Endodermal cell (in vitro differentiated cells): ENCODE data around the gene PCDHGA2. TPM values are rescaled to one million over a fixed set of nuclear protein-coding genes. Genes with fewer than 3 reads are reported as not detected.

Experiments
- DNase-seq: peaks from one replicate; pipeline ENCODE4 v3.0.0-alpha.2; 2017
- H3K27ac ChIP-seq: 2 replicates; pipeline ENCODE4 v1.5.1; 2013; ENCODE audit warnings: mild to moderate bottlenecking, low read depth, low read length, moderate library complexity
- H3K27me3 ChIP-seq: 2 replicates; pipeline ENCODE4 v1.6.1; 2013; ENCODE audit warnings: mild to moderate bottlenecking, low read length, moderate library complexity; ENCODE audit not compliant: insufficient read depth, control insufficient read depth, poor library complexity, severe bottlenecking
- H3K36me3 ChIP-seq: 2 replicates; pipeline ENCODE4 v1.7.0; 2013; ENCODE audit warnings: mild to moderate bottlenecking, low read length, moderate library complexity; ENCODE audit not compliant: control insufficient read depth, insufficient read depth
- H3K4me1 ChIP-seq: one replicate; pipeline ENCODE4 v1.7.0; 2013; ENCODE audit warnings: low read length; ENCODE audit not compliant: control insufficient read depth, insufficient read depth
- H3K4me3 ChIP-seq: 2 replicates; pipeline ENCODE4 v1.5.1; 2013; ENCODE audit warnings: mild to moderate bottlenecking, low read length, moderate library complexity
- H3K9ac ChIP-seq: 2 replicates; pipeline ENCODE4 v1.6.1; 2013; ENCODE audit warnings: mild to moderate bottlenecking, low read length, moderate library complexity; ENCODE audit not compliant: poor library complexity, severe bottlenecking; ENCODE audit errors: extremely low read depth
- H3K9me3 ChIP-seq: 2 replicates; pipeline ENCODE4 v1.6.1; 2013; ENCODE audit warnings: mild to moderate bottlenecking, low read length, moderate library complexity; ENCODE audit not compliant: control insufficient read depth
- H3K27ac Mint-ChIP-seq: 2 replicates; pipeline ENCODE4 v1.8.0; 2020; ENCODE audit warnings: mixed read lengths
- H3K27me3 Mint-ChIP-seq: 2 replicates; pipeline ENCODE4 v1.8.0; 2021; ENCODE audit warnings: mild to moderate bottlenecking, mixed read lengths; ENCODE audit not compliant: insufficient read depth
- H3K36me3 Mint-ChIP-seq: 2 replicates; pipeline ENCODE4 v1.8.0; 2020; ENCODE audit warnings: low read depth, mixed read lengths
- H3K4me1 Mint-ChIP-seq: 2 replicates; pipeline ENCODE4 v1.8.0; 2020; ENCODE audit warnings: mixed read lengths
- H3K4me3 Mint-ChIP-seq: 2 replicates; pipeline ENCODE4 v1.8.0; 2020; ENCODE audit warnings: mild to moderate bottlenecking, moderate library complexity, mixed read lengths
- H3K9me3 Mint-ChIP-seq: 2 replicates; pipeline ENCODE4 v1.8.0; 2020; ENCODE audit warnings: mild to moderate bottlenecking, mixed read lengths
- CTCF ChIP-seq: fragments of 200-600 bp; sonication (generic); conservative IDR thresholded peaks from 2 replicates; pipeline ENCODE4 v1.5.0; 2021; ENCODE audit warnings: antibody characterized with exemption, mild to moderate bottlenecking
- WGBS, 2 experiments: methylation state at CpG; one replicate each; pipeline versions ENCODE4 v1.1.5 to v1.1.7; 2013; ENCODE audit warnings: missing lambda C conversion rate in 2 of 2, mixed read lengths in 1 of 2; ENCODE audit not compliant: insufficient coverage in 1 of 2, insufficient read length in 1 of 2; 5-methylcytosine and 5-hydroxymethylcytosine counted together
- total RNA-seq, 2 donors: library from RNA; stranded (reverse); fragmentation: NEBNext Ultra II Directional in 1 of 2; extraction: Animal tissue kit (Norgen Biotek cat#: 25700) in 1 of 2; gene quantifications; 2 replicates in 1 of 2; 3 replicates in 1 of 2; pipeline ENCODE4 v1.2.1, GENCODE V29; 2021

Gene PCDHGA2
- total RNA-seq, 2 donors from 2014 or later: 0.09 to 2.0 TPM

GRCh38 chr5:141389153-141390042, 50.8 kb downstream of the PCDHGA2 start:
- Mint-ChIP-seq H3K4me3 (no peak overlapping the region), H3K27me3 (peaks cover 11% of the 10 kb centered on the region), H3K9me3 (peaks cover 76% of the 10 kb centered on the region), H3K4me1 (no peaks in the 10 kb centered on the region), H3K27ac (no peak overlapping the region), H3K36me3 (peaks cover 53% of the 10 kb centered on the region)
- WGBS, 2 experiments: 94 to 96% methylated on average over 74 to 77 of the region's 77 CpGs
- TF ChIP-seq CTCF: no peak
- H3K36me3 ChIP-seq: no peaks in the 10 kb centered on the region
- H3K27me3 ChIP-seq: no peaks in the 10 kb centered on the region
- H3K9ac ChIP-seq: no peak overlapping the region
- H3K9me3 ChIP-seq: peaks cover 64% of the 10 kb centered on the region
- H3K4me3 ChIP-seq: no peak overlapping the region
- no peak overlapping the region for H3K27ac ChIP-seq
- DNase-seq: no peak
- no peaks in the 10 kb centered on the region for H3K4me1 ChIP-seq

- Mint-ChIP-seq H3K27me3 (peaks cover 11% of the 10 kb centered on the region), H3K9me3 (peaks cover 89% of the 10 kb centered on the region), H3K36me3 (peaks cover 65% of the 10 kb centered on the region), H3K4me3 (no peak within 1 kb of the TSS), H3K27ac (no peak within 1 kb of the TSS), H3K4me1 (no peaks in the 10 kb centered on the region)
- no peak within 1 kb of the TSS for H3K9ac ChIP-seq
- H3K4me3 ChIP-seq: peak within 1 kb of the TSS; percentile 20
- H3K27ac ChIP-seq: no peak within 1 kb of the TSS
- H3K27me3 ChIP-seq: no peaks in the 10 kb centered on the region
- DNase-seq: no peak
- 95 to 98% methylated on average over 28 to 38 of the region's 38 CpGs for WGBS, 2 experiments
- H3K4me1 ChIP-seq: no peaks in the 10 kb centered on the region
- H3K9me3 ChIP-seq: peaks cover 68% of the 10 kb centered on the region
- H3K36me3 ChIP-seq: no peaks in the 10 kb centered on the region
- no peak for TF ChIP-seq CTCF
Measured at GRCh38 chr5:141392429-141393198, 54.1 kb downstream of the PCDHGA2 start, which contains the start of gene PCDHGA8. PCDHGA8 (plus strand) TSS chr5:141392633; CDS start chr5:141392814, 181 bp downstream.

Other genes with a start within 250 kb of the PCDHGA2 start
- gene PCDHB2, start 244.1 kb upstream of the PCDHGA2 start, total RNA-seq: 10 to 100 TPM; 28.4 to 32.1 TPM
- gene PCDHB3, start 238.3 kb upstream of the PCDHGA2 start, total RNA-seq: 10 to 100 TPM in 1 of 2 donors, 1 to 10 TPM in 1; 4.3 to 17.7 TPM
- gene PCDHB4, start 216.9 kb upstream of the PCDHGA2 start, total RNA-seq: 1 to 10 TPM; 1.7 to 3.3 TPM
- 10 to 100 TPM in 1 of 2 donors, 1 to 10 TPM in 1; 2.4 to 43.5 TPM for gene PCDHB5, start 203.6 kb upstream of the PCDHGA2 start, total RNA-seq
- gene PCDHB6, start 188.7 kb upstream of the PCDHGA2 start, total RNA-seq: 1 to 10 TPM in 1 of 2 donors, under 1 TPM in 1; 0.66 to 2.0 TPM
- under 1 TPM; 0.42 to 0.75 TPM for gene PCDHB7, start 166.1 kb upstream of the PCDHGA2 start, total RNA-seq
- gene PCDHB8, start 161.0 kb upstream of the PCDHGA2 start, total RNA-seq: 1 to 10 TPM in 1 of 2 donors, under 1 TPM in 1; 0.71 to 3.6 TPM
- gene PCDHB16, start 156.4 kb upstream of the PCDHGA2 start, total RNA-seq: 10 to 100 TPM in 1 of 2 donors, 1 to 10 TPM in 1; 9.7 to 14.8 TPM
- gene PCDHB9, start 151.6 kb upstream of the PCDHGA2 start, total RNA-seq: 1 to 10 TPM; 3.2 to 5.1 TPM
- 1 to 10 TPM; 2.9 to 3.5 TPM for gene PCDHB10, start 146.4 kb upstream of the PCDHGA2 start, total RNA-seq
- gene PCDHB11, start 139.1 kb upstream of the PCDHGA2 start, total RNA-seq: 1 to 10 TPM; 2.6 to 4.7 TPM
- 1 to 10 TPM; 1.6 to 5.0 TPM for gene PCDHB12, start 130.0 kb upstream of the PCDHGA2 start, total RNA-seq
- gene PCDHB13, start 124.8 kb upstream of the PCDHGA2 start, total RNA-seq: 1 to 10 TPM; 1.8 to 3.3 TPM
- gene PCDHB14, start 115.4 kb upstream of the PCDHGA2 start, total RNA-seq: 1 to 10 TPM; 2.6 to 2.8 TPM
- 1 to 10 TPM; 3.7 to 9.8 TPM for gene PCDHB15, start 93.4 kb upstream of the PCDHGA2 start, total RNA-seq
- under 1 TPM; 0.55 to 0.68 TPM for gene SLC25A2, start 34.7 kb upstream of the PCDHGA2 start, total RNA-seq
- gene TAF7, start 18.0 kb upstream of the PCDHGA2 start, total RNA-seq: 10 to 100 TPM; 85.4 to 99.0 TPM
- 1 to 10 TPM in 1 of 2 donors, under 1 TPM in 1; 0.38 to 2.2 TPM for gene PCDHGA1, start 8.2 kb upstream of the PCDHGA2 start, total RNA-seq
- gene PCDHGA3, start 5.1 kb downstream of the PCDHGA2 start, total RNA-seq: 1 to 10 TPM in 1 of 2 donors, not detected in 1; 4.3 TPM
- 1 to 10 TPM; 1.4 to 6.6 TPM for gene PCDHGB1, start 11.3 kb downstream of the PCDHGA2 start, total RNA-seq
- gene PCDHGA4, start 16.3 kb downstream of the PCDHGA2 start, total RNA-seq: 1 to 10 TPM in 1 of 2 donors, under 1 TPM in 1; 0.86 to 5.0 TPM
- gene PCDHGB2, start 21.2 kb downstream of the PCDHGA2 start, total RNA-seq: 1 to 10 TPM; 1.6 to 5.2 TPM
- 1 to 10 TPM in 1 of 2 donors, under 1 TPM in 1; 0.51 to 3.0 TPM for gene PCDHGA5, start 25.4 kb downstream of the PCDHGA2 start, total RNA-seq
- gene PCDHGB3, start 31.5 kb downstream of the PCDHGA2 start, total RNA-seq: 1 to 10 TPM in 1 of 2 donors, under 1 TPM in 1; 0.40 to 4.6 TPM
- 1 to 10 TPM in 1 of 2 donors, under 1 TPM in 1; 0.55 to 3.8 TPM for gene PCDHGA6, start 35.1 kb downstream of the PCDHGA2 start, total RNA-seq
- 1 to 10 TPM in 1 of 2 donors, under 1 TPM in 1; 0.40 to 1.9 TPM for gene PCDHGA7, start 44.0 kb downstream of the PCDHGA2 start, total RNA-seq
- 10 to 100 TPM; 10.7 to 13.9 TPM for gene PCDHGB4, start 48.9 kb downstream of the PCDHGA2 start, total RNA-seq
- 1 to 10 TPM; 1.1 to 3.0 TPM for gene PCDHGA8, start 53.9 kb downstream of the PCDHGA2 start, total RNA-seq
- 10 to 100 TPM in 1 of 2 donors, 1 to 10 TPM in 1; 1.3 to 17.3 TPM for gene PCDHGB5, start 59.2 kb downstream of the PCDHGA2 start, total RNA-seq
- 1 to 10 TPM in 1 of 2 donors, under 1 TPM in 1; 0.89 to 7.3 TPM for gene PCDHGA9, start 64.0 kb downstream of the PCDHGA2 start, total RNA-seq
- 10 to 100 TPM in 1 of 2 donors, 1 to 10 TPM in 1; 8.3 to 10.8 TPM for gene PCDHGB6, start 69.3 kb downstream of the PCDHGA2 start, total RNA-seq
- 10 to 100 TPM in 1 of 2 donors, 1 to 10 TPM in 1; 3.2 to 20.7 TPM for gene PCDHGA10, start 74.2 kb downstream of the PCDHGA2 start, total RNA-seq
- gene PCDHGB7, start 78.9 kb downstream of the PCDHGA2 start, total RNA-seq: 10 to 100 TPM; 15.3 to 19.3 TPM
- gene PCDHGA11, start 82.3 kb downstream of the PCDHGA2 start, total RNA-seq: 10 to 100 TPM in 1 of 2 donors, 1 to 10 TPM in 1; 8.5 to 10.6 TPM
- gene PCDHGA12, start 91.7 kb downstream of the PCDHGA2 start, total RNA-seq: 1 to 10 TPM; 1.4 to 4.1 TPM
- 10 to 100 TPM; 13.9 to 27.6 TPM for gene PCDHGC3, start 137.2 kb downstream of the PCDHGA2 start, total RNA-seq
- gene PCDHGC4, start 146.3 kb downstream of the PCDHGA2 start, total RNA-seq: 1 to 10 TPM; 2.6 to 3.0 TPM
- 1 to 10 TPM in 1 of 2 donors, under 1 TPM in 1; 0.71 to 1.8 TPM for gene PCDHGC5, start 150.3 kb downstream of the PCDHGA2 start, total RNA-seq